ENCODE results near the gene RUNDC3A. TPM values are rescaled to one million over a fixed set of nuclear protein-coding genes. Genes with fewer than 3 reads are reported as not detected.
"Not testable (repeated sequence)": the region's sequence is repeated elsewhere in the genome, so short reads cannot be mapped to it uniquely, and the experiment has no call there.

The RUNDC3A gene
- total RNA-seq, 1 donor from 2014 or later: 0.40 TPM

DNA sequence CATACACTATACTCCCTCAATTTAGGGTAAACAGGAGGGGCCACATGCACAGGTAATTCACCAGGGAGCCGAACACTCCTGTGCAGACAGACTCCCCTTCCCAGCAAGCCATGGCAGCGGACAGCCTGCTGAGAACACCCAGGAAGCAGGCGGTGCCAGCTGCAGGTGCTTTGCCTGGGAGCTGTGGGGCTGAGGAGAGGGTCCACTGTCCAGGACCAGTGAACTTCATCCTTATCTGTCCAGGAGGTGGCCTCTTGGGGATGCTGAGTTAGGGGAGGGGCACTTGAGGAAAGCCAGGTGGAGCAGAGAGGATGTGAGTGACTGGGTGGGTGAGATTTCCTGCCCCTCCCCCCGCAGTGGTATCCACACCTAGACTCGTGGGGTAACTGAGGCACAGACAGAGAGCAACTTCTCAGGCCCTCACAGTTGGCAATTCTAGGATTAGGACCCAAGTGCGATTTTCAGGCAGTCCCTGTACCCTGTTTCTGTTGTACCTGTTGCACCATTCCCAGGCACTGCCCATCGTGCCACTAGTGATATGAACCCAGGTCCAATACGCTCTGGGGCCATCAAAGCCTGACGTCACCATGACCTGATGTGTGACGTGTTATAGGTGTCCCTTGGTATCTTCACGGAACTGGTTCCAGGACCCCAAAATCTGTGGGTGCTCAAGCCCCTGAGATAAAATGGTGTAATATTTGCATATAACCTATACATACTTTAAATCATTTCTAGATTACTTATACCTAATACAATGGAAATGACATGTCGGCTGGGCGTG lies 37.9 kb downstream of the RUNDC3A start:
- no peaks in the 10 kb centered on the region for H3K36me3 Mint-ChIP-seq (ENCODE audit: low read depth)
- H3K27me3 Mint-ChIP-seq (ENCODE audit: low read depth): peaks cover 7% of the 10 kb centered on the region
- H3K27ac Mint-ChIP-seq (ENCODE audit: unreplicated experiment): peak overlapping the region; percentile 88
- peaks cover 14% of the 10 kb centered on the region for H3K4me1 Mint-ChIP-seq (ENCODE audit: low read depth)
- H3K9me3 Mint-ChIP-seq (ENCODE audit: low read depth): no peaks in the 10 kb centered on the region
- no peak for DNase-seq (ENCODE audit: low spot score)
- TF ChIP-seq CTCF (IDR thresholded peaks at IDR 0.05): peak; percentile 34
- H3K4me3 Mint-ChIP-seq (ENCODE audit: unreplicated experiment): peak overlapping the region; percentile 92

GRCh38 chr17:44347206-44348055 lies 39.0 kb downstream of the RUNDC3A start:
- not testable (repeated sequence) for H3K27me3 Mint-ChIP-seq (ENCODE audit: low read depth); H3K27ac Mint-ChIP-seq (ENCODE audit: unreplicated experiment); H3K36me3 Mint-ChIP-seq (ENCODE audit: low read depth); DNase-seq (ENCODE audit: low spot score); H3K9me3 Mint-ChIP-seq (ENCODE audit: low read depth); H3K4me3 Mint-ChIP-seq (ENCODE audit: unreplicated experiment)
- peaks cover 14% of the 10 kb centered on the region for H3K4me1 Mint-ChIP-seq (ENCODE audit: low read depth)

DNA sequence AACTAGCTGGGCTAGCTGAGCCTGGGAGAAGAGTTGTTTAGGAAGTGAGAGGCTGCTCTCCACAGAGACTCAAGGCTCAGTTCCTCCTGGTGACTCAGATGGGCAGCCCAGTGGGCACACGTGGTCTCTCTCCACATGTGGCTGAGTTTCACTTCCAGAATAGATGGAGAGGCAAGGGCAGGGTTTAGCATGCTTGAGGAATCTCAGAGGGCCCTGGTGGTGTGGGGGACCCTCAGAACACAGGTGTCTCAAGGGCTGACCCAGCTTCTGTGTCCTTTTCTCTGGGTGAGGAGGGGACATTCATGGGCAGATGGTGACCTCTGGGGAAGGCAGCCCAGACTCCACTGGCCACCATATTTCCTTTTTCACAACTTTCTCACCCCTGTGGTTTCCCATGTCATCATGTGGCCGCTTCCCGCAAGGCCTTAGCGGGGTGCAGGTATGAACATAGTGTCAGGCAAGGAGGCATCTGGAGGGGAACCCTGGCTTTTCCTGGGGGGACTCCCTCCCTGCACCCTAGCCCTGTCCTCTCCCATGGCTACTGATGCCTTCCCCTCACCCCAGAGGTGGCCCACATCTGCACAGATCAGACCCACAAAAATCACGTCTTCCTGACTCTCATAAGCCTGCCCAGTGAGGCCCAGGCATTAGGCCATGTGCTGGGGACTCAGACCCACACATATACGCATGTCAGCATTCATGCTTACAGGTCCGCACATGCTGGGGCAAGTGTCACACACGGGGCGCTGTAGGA lies 40.0 kb downstream of the RUNDC3A start:
- Mint-ChIP-seq H3K9me3 (ENCODE audit: low read depth) (no peaks in the 10 kb centered on the region), H3K4me1 (ENCODE audit: low read depth) (peaks cover 14% of the 10 kb centered on the region), H3K4me3 (ENCODE audit: unreplicated experiment) (no peak overlapping the region), H3K36me3 (ENCODE audit: low read depth) (peaks cover 5% of the 10 kb centered on the region), H3K27me3 (ENCODE audit: low read depth) (no peaks in the 10 kb centered on the region), H3K27ac (ENCODE audit: unreplicated experiment) (peak overlapping the region; percentile 57)
- no peak for TF ChIP-seq CTCF (IDR thresholded peaks at IDR 0.05)
- DNase-seq (ENCODE audit: low spot score): no peak

- Mint-ChIP-seq H3K4me1 (ENCODE audit: low read depth) (peaks cover 14% of the 10 kb centered on the region), H3K4me3 (ENCODE audit: unreplicated experiment) (no peak overlapping the region), H3K36me3 (ENCODE audit: low read depth) (peaks cover 5% of the 10 kb centered on the region), H3K9me3 (ENCODE audit: low read depth) (no peaks in the 10 kb centered on the region), H3K27ac (ENCODE audit: unreplicated experiment) (no peak overlapping the region), H3K27me3 (ENCODE audit: low read depth) (no peaks in the 10 kb centered on the region)
- TF ChIP-seq CTCF (IDR thresholded peaks at IDR 0.05): no peak
- DNase-seq (ENCODE audit: low spot score): no peak
Observed at GRCh38 chr17:44348988-44349364, 40.6 kb downstream of the RUNDC3A start.

GRCh38 chr17:44349553-44350070 lies 41.2 kb downstream of the RUNDC3A start:
- Mint-ChIP-seq H3K4me1 (ENCODE audit: low read depth) (peaks cover 13% of the 10 kb centered on the region), H3K9me3 (ENCODE audit: low read depth) (no peaks in the 10 kb centered on the region), H3K36me3 (ENCODE audit: low read depth) (peaks cover 5% of the 10 kb centered on the region), H3K27ac (ENCODE audit: unreplicated experiment) (no peak overlapping the region), H3K27me3 (ENCODE audit: low read depth) (no peaks in the 10 kb centered on the region), H3K4me3 (ENCODE audit: unreplicated experiment) (no peak overlapping the region)
- TF ChIP-seq CTCF (IDR thresholded peaks at IDR 0.05): no peak
- no peak for DNase-seq (ENCODE audit: low spot score)
